Effector memory CD4-positive, alpha-beta T cell (primary cell): Measurements from ENCODE around the gene SIRT4.

Experiments
- DNase-seq, 3 donors: peaks; one replicate each; pipeline ENCODE4 v3.0.0-alpha.2; 2020
- H3K27ac ChIP-seq: 2 replicates; pipeline ENCODE4 v1.7.0; 2013; ENCODE audit warnings: mild to moderate bottlenecking, low read length, moderate library complexity; ENCODE audit not compliant: insufficient read depth, poor library complexity, severe bottlenecking
- H3K27me3 ChIP-seq: replicated peaks from 2 replicates; pipeline ENCODE4 v1.7.0; 2013; ENCODE audit warnings: mild to moderate bottlenecking, low read length; ENCODE audit not compliant: insufficient read depth, control insufficient read depth, poor library complexity, severe bottlenecking
- H3K36me3 ChIP-seq: 2 replicates; pipeline ENCODE4 v1.7.0; 2013; ENCODE audit warnings: mild to moderate bottlenecking, low read length, moderate library complexity; ENCODE audit not compliant: control insufficient read depth, insufficient read depth
- H3K4me1 ChIP-seq: 2 replicates; pipeline ENCODE4 v1.7.0; 2013; ENCODE audit warnings: low read length, mild to moderate bottlenecking; ENCODE audit not compliant: control insufficient read depth, insufficient read depth, poor library complexity, severe bottlenecking
- H3K4me3 ChIP-seq: 2 replicates; pipeline ENCODE4 v1.7.0; 2013; ENCODE audit warnings: low read length, low read depth, mild to moderate bottlenecking; ENCODE audit not compliant: insufficient read depth, poor library complexity, severe bottlenecking
- H3K9me3 ChIP-seq: 2 replicates; pipeline ENCODE4 v1.7.0; 2013; ENCODE audit warnings: mild to moderate bottlenecking, low read length, moderate library complexity; ENCODE audit not compliant: control insufficient read depth

Gene SIRT4

DNA sequence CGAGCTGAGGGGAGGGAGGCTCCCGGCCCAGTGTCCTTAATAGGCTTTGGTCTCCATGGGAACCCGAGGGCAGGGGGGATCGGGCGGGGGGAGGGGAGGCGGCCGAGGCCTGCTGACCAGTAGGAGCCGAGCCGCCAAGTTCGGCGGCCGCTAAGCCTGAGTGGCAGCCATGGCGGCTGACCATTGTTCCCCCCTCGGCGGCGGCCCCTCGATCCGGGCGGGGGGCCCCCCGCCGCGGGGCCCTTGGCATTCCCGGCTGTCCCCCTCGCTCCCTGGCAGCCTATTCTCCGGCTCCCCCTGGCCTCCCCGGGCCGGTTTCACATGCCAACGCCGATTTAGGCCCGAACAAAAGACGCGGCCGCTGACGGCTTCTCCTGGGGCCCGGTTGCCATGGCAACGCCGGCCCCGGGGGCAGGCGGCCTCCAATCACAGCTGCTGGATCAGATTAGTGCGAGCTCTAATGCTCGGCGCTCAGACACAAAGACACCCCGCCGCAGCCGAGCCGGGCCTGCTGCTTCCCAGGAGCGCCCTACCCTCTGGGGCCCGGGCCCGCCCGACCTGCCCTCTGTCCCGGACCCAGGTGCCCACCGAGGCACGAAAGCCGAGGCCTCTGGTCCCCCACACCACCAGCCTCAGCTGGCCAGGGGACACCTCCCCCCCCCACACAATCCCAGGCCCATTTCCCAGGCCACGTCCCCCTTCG, 59.5 kb downstream of the SIRT4 start:
- Histone ChIP-seq H3K4me3 (no peak overlapping the region), H3K4me1 (no peaks in the 10 kb centered on the region), H3K9me3 (no peaks in the 10 kb centered on the region), H3K27ac (no peak overlapping the region), H3K36me3 (no peaks in the 10 kb centered on the region), H3K27me3 (peaks cover 26% of the 10 kb centered on the region)
- no peak for DNase-seq
